Activated naive CD8-positive, alpha-beta T cell treated with anti-CD3 and anti-CD28 coated beads for 36 hours (primary cell): ENCODE results near the gene CTNNA2. TPM values are rescaled to one million over a fixed set of nuclear protein-coding genes. Genes with fewer than 3 reads are reported as not detected.

Experiments used
- DNase-seq: peaks from one replicate; pipeline ENCODE4 v3.0.0; 2021
- H3K27ac Mint-ChIP-seq: one replicate; pipeline ENCODE4 v1.8.0; 2022; ENCODE audit warnings: mild to moderate bottlenecking, moderate library complexity, mixed read lengths
- H3K27me3 Mint-ChIP-seq: one replicate; pipeline ENCODE4 v1.8.0; 2022; ENCODE audit warnings: mild to moderate bottlenecking, mixed read lengths
- H3K36me3 Mint-ChIP-seq: one replicate; pipeline ENCODE4 v1.8.0; 2021; ENCODE audit warnings: mild to moderate bottlenecking, mixed read lengths
- H3K4me1 Mint-ChIP-seq: one replicate; pipeline ENCODE4 v1.8.0; 2021; ENCODE audit warnings: mixed read lengths
- H3K4me3 Mint-ChIP-seq: one replicate; pipeline ENCODE4 v1.8.0; 2022; ENCODE audit warnings: mild to moderate bottlenecking, moderate library complexity, mixed read lengths
- H3K9me3 Mint-ChIP-seq: one replicate; pipeline ENCODE4 v1.8.0; 2022; ENCODE audit warnings: mixed read lengths
- total RNA-seq, 2 experiments: library from RNA; stranded (reverse); gene quantifications; one replicate each; pipeline ENCODE4 v1.2.3, GENCODE V29; 2021

Gene CTNNA2
- total RNA-seq, 2 experiments from 2014 or later, result not detected

- Mint-ChIP-seq H3K36me3 (no peaks in the 10 kb centered on the region), H3K9me3 (no peaks in the 10 kb centered on the region), H3K4me1 (no peaks in the 10 kb centered on the region), H3K27me3 (no peaks in the 10 kb centered on the region), H3K4me3 (no peak overlapping the region), H3K27ac (no peak overlapping the region)
- no peak for DNase-seq
These were observed 589.2 kb downstream of the CTNNA2 start for GRCh38 chr2:80102026-80102425.

DNA sequence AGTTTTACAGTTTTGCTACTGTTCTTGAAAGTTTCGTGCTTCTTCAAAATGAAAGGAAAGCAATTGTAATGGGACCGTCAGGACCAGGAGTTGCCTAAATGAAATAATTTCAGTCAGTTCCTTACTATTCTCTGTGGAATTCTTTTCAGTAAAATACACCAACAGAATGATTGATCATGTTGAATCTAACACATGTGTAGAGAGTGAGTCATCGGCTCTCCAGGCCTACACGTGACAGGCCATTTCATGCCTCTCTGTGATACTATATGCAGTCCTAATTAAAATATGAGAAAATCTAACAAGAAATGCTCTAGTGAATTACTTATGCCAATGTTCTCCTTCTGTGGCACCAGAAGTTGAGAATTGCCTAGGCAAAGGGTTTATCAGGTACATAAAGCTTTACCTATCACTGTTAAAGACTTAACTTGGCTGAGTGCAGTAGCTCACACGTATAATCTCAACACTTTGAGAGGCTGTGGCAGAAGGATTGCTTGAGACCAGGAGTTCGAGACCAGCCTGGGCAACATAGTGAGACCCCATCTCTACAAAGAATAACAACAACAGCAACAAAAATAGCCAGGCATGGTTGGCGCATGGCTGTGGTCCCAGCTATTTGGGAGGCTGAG lies 592.3 kb downstream of the CTNNA2 start:
- Mint-ChIP-seq H3K4me3 (no peak overlapping the region), H3K4me1 (no peaks in the 10 kb centered on the region), H3K27ac (no peak overlapping the region), H3K36me3 (no peaks in the 10 kb centered on the region), H3K9me3 (no peaks in the 10 kb centered on the region), H3K27me3 (no peaks in the 10 kb centered on the region)
- no peak for DNase-seq

DNA sequence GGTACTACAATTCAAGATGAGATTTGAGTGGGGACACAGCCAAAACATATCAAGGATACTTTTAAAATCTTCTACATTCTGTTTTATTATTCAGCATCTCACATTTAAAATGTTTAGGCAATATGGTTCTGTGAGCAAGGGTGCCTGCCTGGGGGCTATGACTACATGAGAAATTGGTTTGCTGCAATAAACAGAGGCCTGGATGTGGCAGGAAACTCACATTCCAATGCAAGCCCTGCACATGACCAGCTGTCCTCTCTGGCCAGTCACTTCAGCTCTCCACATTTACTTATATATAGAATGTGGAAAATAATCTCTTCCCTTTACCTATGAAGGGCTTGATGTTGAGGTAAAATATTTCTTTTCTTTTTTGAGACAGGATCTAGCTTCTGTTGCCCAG lies 598.3 kb downstream of the CTNNA2 start:
- Mint-ChIP-seq H3K27me3 (no peaks in the 10 kb centered on the region), H3K9me3 (peaks cover 5% of the 10 kb centered on the region), H3K4me1 (no peaks in the 10 kb centered on the region), H3K36me3 (no peaks in the 10 kb centered on the region), H3K4me3 (no peak overlapping the region), H3K27ac (no peak overlapping the region)
- DNase-seq, result no peak

DNA sequence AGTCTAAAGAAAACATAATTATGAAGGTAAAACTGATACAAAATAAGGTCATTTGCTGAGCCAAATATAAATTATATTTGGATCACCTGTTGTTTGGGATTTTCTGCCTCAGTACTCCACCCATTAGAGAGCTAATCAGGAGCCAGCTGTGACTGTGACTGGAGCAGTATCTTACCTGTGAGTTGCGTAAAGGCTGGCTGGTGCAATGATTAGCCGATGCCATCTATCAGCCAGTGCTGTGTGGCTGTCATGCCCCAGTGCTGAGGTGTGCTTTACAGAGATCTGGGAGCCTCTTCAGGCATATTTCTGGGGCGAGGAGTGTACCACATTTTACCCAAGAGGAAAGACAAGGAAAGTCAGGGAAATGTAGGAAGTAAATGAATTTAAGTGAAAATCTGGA lies 599.9 kb downstream of the CTNNA2 start:
- H3K4me3 Mint-ChIP-seq, result no peak overlapping the region
- H3K27me3 Mint-ChIP-seq, result no peaks in the 10 kb centered on the region
- no peak overlapping the region for H3K27ac Mint-ChIP-seq
- H3K4me1 Mint-ChIP-seq, result no peaks in the 10 kb centered on the region
- peaks cover 5% of the 10 kb centered on the region for H3K9me3 Mint-ChIP-seq
- DNase-seq, result no peak
- no peaks in the 10 kb centered on the region for H3K36me3 Mint-ChIP-seq

DNA sequence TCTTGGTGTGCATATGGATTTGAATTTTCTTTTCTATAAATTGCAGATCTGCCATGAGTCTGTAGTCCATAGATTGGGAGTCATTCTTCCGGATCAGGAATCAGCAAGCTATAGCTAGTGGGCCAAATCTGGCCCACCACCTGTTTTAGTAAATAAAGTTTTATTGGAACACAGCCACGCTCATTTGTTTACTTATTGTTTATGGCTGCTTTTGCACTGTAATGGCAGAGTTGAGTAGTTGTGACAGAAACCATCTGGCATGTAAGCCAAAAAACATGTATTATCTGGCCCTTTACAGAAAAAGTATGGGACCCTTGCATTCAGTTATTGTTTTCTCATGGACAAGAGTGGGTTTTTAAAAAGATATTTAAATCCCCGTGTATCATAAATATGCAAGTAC lies 600.5 kb downstream of the CTNNA2 start:
- Mint-ChIP-seq H3K36me3 (no peaks in the 10 kb centered on the region), H3K27ac (no peak overlapping the region), H3K27me3 (no peaks in the 10 kb centered on the region), H3K4me1 (no peaks in the 10 kb centered on the region), H3K4me3 (no peak overlapping the region), H3K9me3 (peaks cover 5% of the 10 kb centered on the region)
- no peak for DNase-seq

DNA sequence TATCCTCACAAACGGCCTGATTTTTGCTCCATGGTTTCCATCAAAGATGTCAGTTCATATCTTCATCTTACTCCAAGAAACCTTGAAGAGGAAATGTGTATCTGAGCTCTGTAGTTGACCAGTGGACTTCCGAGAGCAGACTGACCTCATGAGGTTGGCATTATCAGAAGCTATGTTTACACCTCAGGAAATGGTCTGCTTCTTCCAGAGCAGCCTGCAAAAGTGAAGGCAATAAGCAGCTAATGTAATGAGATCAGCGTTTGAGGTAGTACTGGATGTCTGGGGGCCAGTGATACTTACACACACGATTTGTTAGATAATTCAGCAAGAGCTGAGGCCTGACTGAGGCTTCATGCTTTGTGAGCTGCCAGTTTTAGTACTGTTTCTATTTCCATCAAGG lies 602.0 kb downstream of the CTNNA2 start:
- DNase-seq, result no peak
- Mint-ChIP-seq H3K27ac (no peak overlapping the region), H3K4me3 (no peak overlapping the region), H3K4me1 (no peaks in the 10 kb centered on the region), H3K36me3 (no peaks in the 10 kb centered on the region), H3K27me3 (no peaks in the 10 kb centered on the region), H3K9me3 (peaks cover 5% of the 10 kb centered on the region)

- no peaks in the 10 kb centered on the region for H3K4me1 Mint-ChIP-seq
- no peak overlapping the region for H3K27ac Mint-ChIP-seq
- H3K27me3 Mint-ChIP-seq, result no peaks in the 10 kb centered on the region
- H3K4me3 Mint-ChIP-seq, result no peak overlapping the region
- no peaks in the 10 kb centered on the region for H3K36me3 Mint-ChIP-seq
- no peak for DNase-seq
- H3K9me3 Mint-ChIP-seq, result no peaks in the 10 kb centered on the region
These were observed 604.5 kb downstream of the CTNNA2 start for GRCh38 chr2:80117401-80117800.

GRCh38 chr2:80120866-80121265 lies 608.0 kb downstream of the CTNNA2 start:
- H3K9me3 Mint-ChIP-seq, result no peaks in the 10 kb centered on the region
- no peaks in the 10 kb centered on the region for H3K27me3 Mint-ChIP-seq
- H3K27ac Mint-ChIP-seq, result no peak overlapping the region
- no peak overlapping the region for H3K4me3 Mint-ChIP-seq
- no peaks in the 10 kb centered on the region for H3K4me1 Mint-ChIP-seq
- DNase-seq, result no peak
- H3K36me3 Mint-ChIP-seq, result no peaks in the 10 kb centered on the region

DNA sequence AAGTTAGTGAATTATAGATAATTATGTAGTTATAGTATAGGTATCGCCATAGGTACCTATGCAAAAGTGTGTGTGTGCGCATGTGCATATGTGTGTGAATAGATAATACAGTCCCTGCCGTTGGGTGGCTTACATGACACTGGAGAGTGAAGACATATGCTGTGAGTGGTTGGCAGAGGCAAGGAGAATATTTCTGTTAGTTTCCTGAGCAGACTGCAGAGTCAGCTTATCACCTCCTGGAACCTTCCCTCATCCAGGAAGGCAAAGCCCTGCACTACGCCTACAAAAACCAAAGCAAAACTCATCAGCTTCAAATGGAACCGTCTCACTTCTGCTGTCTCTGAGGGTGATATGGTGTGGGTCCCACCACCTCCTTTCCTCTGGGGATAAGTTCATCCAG lies 609.8 kb downstream of the CTNNA2 start:
- no peak overlapping the region for H3K4me3 Mint-ChIP-seq
- H3K9me3 Mint-ChIP-seq, result no peaks in the 10 kb centered on the region
- no peaks in the 10 kb centered on the region for H3K27me3 Mint-ChIP-seq
- no peaks in the 10 kb centered on the region for H3K36me3 Mint-ChIP-seq
- no peaks in the 10 kb centered on the region for H3K4me1 Mint-ChIP-seq
- no peak for DNase-seq
- H3K27ac Mint-ChIP-seq, result no peak overlapping the region

DNA sequence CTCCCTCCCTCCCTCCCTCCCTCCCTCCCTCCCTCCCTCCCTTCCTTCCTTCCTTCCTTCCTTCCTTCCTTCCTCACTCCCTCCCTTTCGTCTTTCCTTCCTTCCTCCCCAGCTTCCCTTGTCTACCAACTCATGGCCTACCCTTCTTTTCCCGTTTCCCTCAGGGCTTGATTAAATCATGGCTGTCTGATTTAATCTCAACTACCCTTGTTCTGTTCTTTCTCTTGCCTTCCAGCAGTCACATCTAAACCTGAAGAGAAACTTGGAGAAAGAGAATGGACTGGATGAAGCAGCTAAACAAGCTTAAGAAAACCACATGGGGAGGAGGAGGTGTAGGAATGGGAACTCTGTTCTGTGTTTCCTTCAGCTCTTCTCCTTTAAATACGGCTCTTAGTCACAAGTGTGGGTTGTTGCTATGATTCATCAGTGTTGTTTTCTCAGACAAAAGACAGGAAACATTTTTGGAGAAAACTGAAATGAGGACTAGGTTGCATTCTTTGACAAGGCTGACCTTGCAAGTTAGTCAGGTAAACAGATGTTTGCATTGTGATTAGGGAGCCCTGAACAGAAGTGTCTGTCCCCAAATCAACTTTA lies 613.8 kb downstream of the CTNNA2 start:
- Mint-ChIP-seq H3K27me3 (peaks cover 4% of the 10 kb centered on the region), H3K4me3 (no peak overlapping the region), H3K4me1 (no peaks in the 10 kb centered on the region), H3K9me3 (peaks cover 2% of the 10 kb centered on the region), H3K27ac (no peak overlapping the region), H3K36me3 (no peaks in the 10 kb centered on the region)
- no peak for DNase-seq

- Mint-ChIP-seq H3K4me3 (no peak overlapping the region), H3K4me1 (no peaks in the 10 kb centered on the region), H3K36me3 (no peaks in the 10 kb centered on the region), H3K27ac (no peak overlapping the region), H3K27me3 (peaks cover 4% of the 10 kb centered on the region), H3K9me3 (peaks cover 4% of the 10 kb centered on the region)
- no peak for DNase-seq
These were observed 615.2 kb downstream of the CTNNA2 start for GRCh38 chr2:80128080-80128479.

- Mint-ChIP-seq H3K4me3 (no peak overlapping the region), H3K4me1 (no peaks in the 10 kb centered on the region), H3K27ac (no peak overlapping the region)
These were observed 619.4 kb downstream of the CTNNA2 start for GRCh38 chr2:80132281-80132680.

DNA sequence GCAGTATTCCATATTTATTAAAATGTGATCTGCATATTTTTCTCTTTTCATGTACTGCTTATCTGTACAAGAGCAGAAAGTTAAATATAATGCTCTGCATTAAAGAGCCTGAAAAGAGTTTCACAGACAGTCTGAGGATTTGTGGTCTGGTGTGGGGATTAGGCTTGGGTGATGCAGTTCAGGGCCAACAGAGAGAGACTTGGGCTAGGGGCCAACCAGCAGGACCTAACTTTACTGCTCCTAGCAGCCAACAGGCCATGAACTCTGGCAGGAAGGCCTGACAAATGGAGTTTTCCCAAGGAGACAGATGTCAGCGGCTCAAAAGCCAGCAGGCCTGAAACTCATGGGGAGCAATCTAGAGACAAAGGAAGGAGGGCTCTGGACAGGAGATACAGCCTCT lies 622.1 kb downstream of the CTNNA2 start:
- H3K27ac Mint-ChIP-seq, result no peak overlapping the region
- DNase-seq, result no peak
- H3K36me3 Mint-ChIP-seq, result no peaks in the 10 kb centered on the region
- H3K4me1 Mint-ChIP-seq, result no peaks in the 10 kb centered on the region
- H3K27me3 Mint-ChIP-seq, result no peaks in the 10 kb centered on the region
- no peak overlapping the region for H3K4me3 Mint-ChIP-seq
- peaks cover 9% of the 10 kb centered on the region for H3K9me3 Mint-ChIP-seq

More at GRCh38 chr2:80132281-80132680, 619.4 kb downstream of the CTNNA2 start:
- Mint-ChIP-seq H3K9me3 (peaks cover 10% of the 10 kb centered on the region), H3K36me3 (no peaks in the 10 kb centered on the region), H3K27me3 (peaks cover 4% of the 10 kb centered on the region)
- no peak for DNase-seq

DNA sequence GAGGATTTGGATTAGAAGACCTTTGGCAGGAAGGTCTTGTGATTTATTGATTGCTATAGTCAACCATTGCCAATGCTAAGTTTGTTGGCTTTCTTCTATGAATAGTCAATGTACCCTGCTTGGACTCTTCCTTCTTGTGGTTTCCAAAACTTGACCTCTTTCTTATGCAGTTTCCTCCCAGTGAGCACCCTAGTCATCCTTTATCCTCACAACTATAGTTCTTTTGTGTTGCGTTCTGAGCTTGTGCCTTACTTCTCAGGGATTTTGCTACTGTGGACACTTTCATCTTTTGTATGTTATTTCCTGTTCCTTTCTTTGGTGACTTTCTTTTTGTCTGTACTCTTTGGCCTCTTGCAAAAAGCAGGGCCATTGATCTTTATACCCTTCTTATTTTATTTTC lies 623.5 kb downstream of the CTNNA2 start:
- Mint-ChIP-seq H3K36me3 (no peaks in the 10 kb centered on the region), H3K4me1 (no peaks in the 10 kb centered on the region), H3K27ac (no peak overlapping the region), H3K4me3 (no peak overlapping the region), H3K27me3 (no peaks in the 10 kb centered on the region), H3K9me3 (peaks cover 9% of the 10 kb centered on the region)
- DNase-seq, result no peak

GRCh38 chr2:80139001-80139400 lies 626.1 kb downstream of the CTNNA2 start:
- no peaks in the 10 kb centered on the region for H3K36me3 Mint-ChIP-seq
- no peak overlapping the region for H3K4me3 Mint-ChIP-seq
- no peaks in the 10 kb centered on the region for H3K27me3 Mint-ChIP-seq
- H3K27ac Mint-ChIP-seq, result no peak overlapping the region
- DNase-seq, result no peak
- peaks cover 6% of the 10 kb centered on the region for H3K9me3 Mint-ChIP-seq
- H3K4me1 Mint-ChIP-seq, result no peaks in the 10 kb centered on the region

DNA sequence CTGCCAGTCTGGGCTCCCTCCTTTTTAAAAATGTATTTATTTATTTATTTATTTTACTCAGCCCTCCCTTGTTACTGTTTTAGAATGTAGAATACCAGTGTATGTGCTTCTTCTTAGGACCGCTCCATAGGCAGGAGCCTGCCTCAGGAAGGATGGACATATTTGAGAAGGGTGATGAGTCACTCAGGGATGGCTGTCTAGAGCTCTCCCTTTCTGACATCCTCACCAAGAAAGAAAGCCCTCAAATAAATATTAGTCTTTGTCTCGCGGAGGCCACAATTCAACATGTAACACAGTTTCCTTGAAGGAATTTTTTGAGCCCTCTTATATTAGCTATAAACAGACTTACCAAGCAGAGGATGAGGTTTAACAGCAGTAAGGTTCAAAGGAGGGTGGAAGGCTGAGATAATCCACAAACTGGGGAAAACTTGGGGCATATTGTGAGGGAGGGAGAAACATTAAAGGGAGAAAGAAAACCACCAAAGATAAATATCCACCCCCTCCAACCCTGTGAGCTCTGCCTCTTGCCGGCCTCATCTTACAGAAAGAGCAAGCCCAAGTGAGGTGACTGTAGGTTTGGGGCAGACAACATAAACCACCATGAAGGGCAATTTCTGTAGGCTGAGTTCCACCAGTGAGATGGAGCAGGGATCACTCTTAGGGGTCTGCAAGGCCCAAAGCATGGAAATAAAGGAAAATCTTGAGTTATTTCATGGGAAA lies 628.3 kb downstream of the CTNNA2 start:
- H3K4me1 Mint-ChIP-seq, result no peaks in the 10 kb centered on the region
- H3K4me3 Mint-ChIP-seq, result no peak overlapping the region
- H3K36me3 Mint-ChIP-seq, result no peaks in the 10 kb centered on the region
- peaks cover 4% of the 10 kb centered on the region for H3K9me3 Mint-ChIP-seq
- DNase-seq, result no peak
- no peaks in the 10 kb centered on the region for H3K27me3 Mint-ChIP-seq
- H3K27ac Mint-ChIP-seq, result no peak overlapping the region
